Activated gamma-delta T cell treated with anti-CD3 and anti-CD28 coated beads, Interleukin-2, amount 50 U/mL, for 16 hours (primary cell): Measurements from ENCODE around the gene MTX2.
"Not testable (repeated sequence)": the region's sequence is repeated elsewhere in the genome, so short reads cannot be mapped to it uniquely, and the experiment has no call there.

ENCODE experiments used
- DNase-seq: peaks from one replicate; pipeline ENCODE4 v3.0.0-alpha.2; 2020; ENCODE audit warnings: low read depth

Gene MTX2

GRCh38 chr2:176285321-176285720 is 16.1 kb downstream of the MTX2 start:
- DNase-seq, result no peak

- DNase-seq, result no peak
Observed at GRCh38 chr2:176291335-176291734, 22.1 kb downstream of the MTX2 start.

- no peak for DNase-seq
Observed at GRCh38 chr2:176291809-176292283, 22.6 kb downstream of the MTX2 start.

DNA sequence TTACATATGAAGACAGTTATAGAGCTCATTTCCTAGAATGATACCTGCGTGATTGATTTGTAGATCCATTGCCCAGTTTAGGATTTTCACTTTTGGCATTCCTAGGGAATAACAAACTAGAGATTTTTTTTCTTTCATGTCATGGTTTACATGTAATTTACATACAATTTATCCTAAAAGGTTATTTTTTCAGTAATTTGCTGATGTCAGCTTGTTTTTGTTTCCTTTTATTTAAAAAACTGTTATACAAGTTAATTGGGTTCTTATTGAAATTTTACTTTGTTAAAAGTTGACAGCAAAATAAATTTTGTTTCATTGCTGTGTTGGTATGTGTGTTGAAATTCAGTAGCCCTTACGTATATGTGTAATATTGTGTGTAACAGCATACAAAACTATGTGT is 23.4 kb downstream of the MTX2 start:
- DNase-seq, result no peak

DNA sequence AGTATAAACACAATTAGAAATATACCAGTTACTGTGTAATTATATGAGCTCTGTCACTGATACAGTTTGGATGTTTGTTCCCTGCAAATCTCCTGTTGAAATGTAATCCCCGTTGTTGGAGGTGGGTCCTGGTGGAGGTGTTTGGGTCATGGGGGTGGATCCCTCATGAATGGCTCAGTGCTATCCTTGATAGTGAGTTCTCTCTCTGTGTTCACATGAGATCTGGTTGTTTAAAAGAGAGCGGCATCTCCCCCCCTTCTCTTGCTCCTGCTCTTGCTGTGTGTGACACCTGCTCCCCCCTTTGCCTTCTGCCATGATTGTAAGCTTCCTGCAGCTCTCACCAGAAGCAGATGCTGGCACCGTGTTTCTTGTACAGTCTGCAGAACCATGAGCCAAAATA is 24.1 kb downstream of the MTX2 start:
- DNase-seq, result no peak

DNA sequence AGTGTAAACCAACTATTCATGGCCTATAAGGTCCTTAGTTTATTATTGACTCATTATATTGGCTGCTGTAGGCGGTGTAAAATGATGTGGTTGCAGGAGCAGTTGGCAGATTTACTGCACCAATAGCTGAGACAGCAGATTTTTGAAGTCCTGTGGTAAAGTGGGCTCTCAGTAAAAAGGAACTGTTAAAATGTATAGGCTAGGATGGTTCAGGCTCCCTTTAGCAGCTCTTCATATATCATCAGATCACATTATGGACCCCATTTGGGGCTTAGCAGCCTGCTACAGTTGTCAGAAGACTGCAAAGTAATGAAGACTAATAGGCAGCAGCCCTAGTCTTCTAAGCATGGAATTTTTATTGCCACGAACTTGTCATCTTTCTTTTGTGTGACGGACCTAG is 27.8 kb downstream of the MTX2 start:
- DNase-seq, result no peak

- DNase-seq, result no peak
Observed at GRCh38 chr2:176297737-176298136, 28.5 kb downstream of the MTX2 start.

- DNase-seq, result not testable (repeated sequence)
Observed at GRCh38 chr2:176306020-176306419, 36.8 kb downstream of the MTX2 start.

- no peak for DNase-seq
Observed at GRCh38 chr2:176317199-176317598, 48.0 kb downstream of the MTX2 start.

- no peak for DNase-seq
Observed at GRCh38 chr2:176317623-176318065, 48.4 kb downstream of the MTX2 start.

GRCh38 chr2:176321916-176322315 is 52.7 kb downstream of the MTX2 start:
- no peak for DNase-seq

- DNase-seq, result no peak
Observed at GRCh38 chr2:176324862-176325261, 55.6 kb downstream of the MTX2 start.

DNA sequence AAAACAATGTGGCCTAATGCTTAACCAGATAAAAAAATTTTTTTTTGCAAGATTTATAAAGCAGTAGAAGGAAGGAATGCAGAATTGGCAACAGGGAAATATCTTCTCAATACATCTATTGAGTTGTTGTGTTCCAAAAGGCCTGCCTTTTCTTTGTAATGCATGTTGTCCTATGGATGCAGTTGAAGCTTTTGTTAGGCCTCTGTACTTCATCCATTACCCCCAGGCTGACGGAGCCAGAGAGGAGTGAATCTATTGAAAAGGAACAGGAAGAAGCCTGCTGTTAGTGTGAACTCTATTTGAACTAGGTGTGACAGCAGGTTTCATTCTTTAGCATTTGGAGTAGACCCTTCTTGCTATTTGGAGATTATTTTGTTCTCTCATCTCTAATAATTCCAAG is 56.5 kb downstream of the MTX2 start:
- no peak for DNase-seq

DNA sequence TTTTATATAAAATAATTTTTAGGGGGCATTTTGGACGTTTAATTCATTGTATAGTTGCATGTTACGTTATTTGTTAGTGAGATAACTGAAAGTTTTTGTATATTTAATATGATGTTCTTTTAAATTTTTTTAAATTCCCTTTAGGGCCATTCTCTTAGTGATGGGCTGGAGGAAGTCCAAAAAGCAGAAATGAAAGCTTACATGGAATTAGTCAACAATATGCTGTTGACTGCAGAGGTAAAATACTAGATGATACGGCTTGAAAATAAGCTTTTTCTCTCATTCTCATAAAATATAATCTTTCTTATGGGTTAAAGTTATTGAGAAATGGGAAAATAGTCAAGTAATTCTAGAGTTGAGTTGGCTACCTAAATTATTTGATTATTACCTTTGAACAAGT is 58.9 kb downstream of the MTX2 start:
- no peak for DNase-seq

DNA sequence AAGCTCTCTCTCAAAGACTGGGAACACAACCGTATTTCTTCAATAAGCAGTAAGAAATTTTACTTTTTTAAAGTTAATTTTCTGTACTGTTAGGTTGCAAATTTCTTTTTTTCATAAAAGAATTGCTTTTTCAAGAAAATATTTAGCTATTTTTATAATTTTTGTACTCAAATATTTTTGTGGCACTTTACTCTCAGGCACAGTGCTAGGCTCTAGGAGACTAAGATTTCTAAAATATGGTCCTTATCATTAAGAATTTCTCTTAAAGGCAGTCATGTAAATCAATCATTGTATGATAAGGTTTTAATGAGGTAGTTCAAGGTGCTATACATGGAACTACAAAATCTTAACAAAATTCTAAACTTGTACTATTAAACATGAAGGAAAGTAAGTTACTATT is 61.4 kb downstream of the MTX2 start:
- DNase-seq, result no peak

DNA sequence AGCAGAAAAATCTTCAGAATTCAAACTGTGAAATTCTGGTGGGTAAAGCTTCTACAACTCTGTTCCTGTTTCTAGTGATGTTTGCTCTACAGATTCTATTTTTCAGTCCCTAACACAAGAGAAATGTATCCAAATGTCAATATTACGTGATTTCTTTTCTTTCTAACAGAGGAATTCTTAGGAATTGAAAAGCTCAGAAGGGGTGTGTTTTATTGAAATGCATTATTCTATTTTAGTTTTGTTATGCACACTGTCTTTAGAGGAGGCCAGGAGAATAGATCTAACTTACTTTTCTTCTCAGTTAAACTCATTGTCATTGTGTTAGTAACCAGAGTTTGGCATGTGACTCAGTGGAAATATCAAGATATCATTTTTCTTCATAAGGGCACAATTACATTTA is 62.4 kb downstream of the MTX2 start:
- no peak for DNase-seq

- no peak for DNase-seq
Observed at GRCh38 chr2:176334729-176335128, 65.5 kb downstream of the MTX2 start.

DNA sequence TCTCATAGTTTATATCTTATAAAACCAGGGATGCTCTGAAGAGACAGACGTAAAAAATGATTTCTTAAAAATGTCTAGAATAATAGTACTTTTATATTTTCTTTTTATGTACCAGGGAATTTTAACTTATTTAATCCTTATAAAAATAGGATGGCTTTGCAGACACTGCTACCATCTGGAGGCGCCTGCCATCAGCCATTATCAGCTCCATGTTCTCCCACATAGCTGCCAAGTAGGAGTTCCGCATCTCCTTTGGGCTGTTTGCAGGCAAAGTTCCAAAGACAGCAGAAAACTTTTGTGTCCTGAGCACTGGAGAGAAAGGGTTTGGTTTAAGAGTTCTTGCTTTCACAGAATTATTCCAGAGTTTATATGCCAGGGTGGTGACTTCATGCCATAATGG is 69.2 kb downstream of the MTX2 start:
- DNase-seq, result no peak

DNA sequence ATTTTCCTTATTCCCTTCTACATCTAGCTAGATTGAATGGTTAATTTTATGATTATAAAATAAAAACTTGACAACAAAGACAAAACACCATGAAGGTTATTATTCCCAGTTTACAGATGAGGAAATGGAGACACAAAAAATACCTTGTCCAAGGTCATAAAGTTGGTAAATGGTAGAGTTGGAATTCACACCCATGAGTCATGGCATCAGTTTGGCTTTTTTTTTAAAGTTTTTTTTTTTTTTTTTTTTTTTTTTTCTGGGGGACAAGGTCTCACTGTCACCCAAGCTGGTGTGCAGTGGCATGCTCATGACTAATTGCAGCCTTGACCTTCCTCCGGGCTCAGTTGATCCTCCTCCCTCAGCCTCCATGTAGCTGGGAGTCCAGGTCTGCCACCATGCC is 70.0 kb downstream of the MTX2 start:
- no peak for DNase-seq

DNA sequence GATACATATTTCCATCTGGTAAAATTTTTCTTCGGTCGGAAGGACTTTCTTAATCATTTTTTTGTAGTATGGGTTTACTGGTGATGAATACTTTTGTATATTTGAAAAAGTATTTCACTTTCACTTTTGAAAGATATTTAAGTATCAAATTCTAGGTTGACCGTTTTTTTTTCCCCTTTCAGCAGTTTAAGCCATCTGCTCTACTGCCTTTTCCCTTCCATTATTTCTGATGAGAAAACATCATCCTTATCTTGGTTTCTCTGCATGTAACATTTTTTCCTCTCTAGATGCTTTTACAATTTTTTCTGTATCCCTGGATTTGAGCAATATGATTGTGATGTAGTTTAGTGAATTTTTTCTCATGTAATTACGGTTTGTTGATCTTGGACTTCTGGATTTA is 87.0 kb downstream of the MTX2 start:
- DNase-seq, result no peak

GRCh38 chr2:176364273-176364977 is 95.2 kb downstream of the MTX2 start:
- DNase-seq, result no peak

DNA sequence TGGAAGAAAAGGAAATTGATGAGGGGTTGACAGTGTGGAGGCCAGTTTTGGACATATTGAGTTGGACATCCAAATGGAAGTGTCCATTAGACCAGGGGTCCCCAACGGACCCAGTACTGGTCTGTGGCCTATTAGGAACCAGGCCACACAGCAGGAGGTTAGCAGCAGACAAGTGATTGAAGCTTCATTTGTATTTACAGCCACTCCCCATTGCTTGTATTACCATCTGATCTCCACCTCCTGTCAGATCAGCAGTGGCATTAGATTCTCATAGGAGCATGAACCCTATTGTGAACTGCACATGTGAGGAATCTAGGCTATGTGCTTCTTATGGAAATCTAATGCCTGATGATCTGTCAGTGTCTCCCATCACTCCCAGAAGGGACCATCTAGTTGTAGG is 99.1 kb downstream of the MTX2 start:
- no peak for DNase-seq

DNA sequence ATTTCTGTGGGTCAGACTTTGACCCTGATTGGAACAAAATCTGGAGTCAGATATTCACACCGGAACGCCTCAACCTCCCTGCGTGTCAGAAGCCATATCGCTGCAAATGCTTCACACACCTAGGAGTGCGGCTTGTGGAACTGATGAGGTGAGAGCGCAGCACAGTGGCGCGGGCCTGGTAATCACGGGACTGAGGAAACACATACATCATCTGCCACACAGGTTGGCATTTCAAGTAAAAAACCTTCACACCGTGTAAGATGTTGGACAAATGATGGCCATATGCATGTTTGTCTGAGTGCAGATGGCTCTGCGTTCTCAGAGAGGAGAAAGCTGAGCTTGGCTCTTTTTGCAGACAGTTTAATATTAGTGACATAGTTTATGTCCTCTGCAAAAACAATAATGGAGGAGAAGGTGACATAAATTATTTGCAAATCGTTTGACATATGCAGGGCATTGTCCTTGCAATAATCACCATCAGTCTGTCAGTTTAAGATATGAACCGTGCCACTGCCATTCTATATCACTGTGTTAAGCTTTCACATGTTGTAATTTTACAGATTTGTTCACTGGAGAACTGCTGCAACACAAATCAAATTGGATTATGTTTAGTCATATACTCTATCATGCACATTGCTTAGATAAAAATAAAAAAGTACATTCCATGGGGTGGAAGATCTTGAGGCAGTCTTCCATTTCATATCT is 101.4 kb downstream of the MTX2 start:
- DNase-seq, result no peak

GRCh38 chr2:176373155-176373554 is 103.9 kb downstream of the MTX2 start:
- not testable (repeated sequence) for DNase-seq
